ENCODE data around the gene COL19A1.

DNA sequence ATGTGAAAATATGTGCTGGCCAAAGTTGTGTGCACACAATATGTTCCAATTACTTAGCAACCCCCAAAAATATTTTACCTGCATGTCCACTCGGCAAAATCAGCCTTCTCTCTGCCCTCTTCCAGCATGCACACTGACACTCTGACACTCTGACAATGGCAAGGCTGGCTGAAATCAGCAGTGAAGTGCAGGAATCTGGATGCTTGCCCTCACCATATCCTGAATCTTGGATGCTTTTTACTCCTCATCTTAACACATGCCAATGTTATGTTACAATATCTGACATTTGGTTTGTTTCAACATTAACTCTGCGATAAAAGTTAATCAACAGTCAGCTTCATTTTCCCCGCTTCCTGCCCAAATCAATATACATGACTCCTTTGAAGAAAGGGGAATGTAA is 233.4 kb downstream of the COL19A1 start:
- TF ChIP-seq, protein P1, sequence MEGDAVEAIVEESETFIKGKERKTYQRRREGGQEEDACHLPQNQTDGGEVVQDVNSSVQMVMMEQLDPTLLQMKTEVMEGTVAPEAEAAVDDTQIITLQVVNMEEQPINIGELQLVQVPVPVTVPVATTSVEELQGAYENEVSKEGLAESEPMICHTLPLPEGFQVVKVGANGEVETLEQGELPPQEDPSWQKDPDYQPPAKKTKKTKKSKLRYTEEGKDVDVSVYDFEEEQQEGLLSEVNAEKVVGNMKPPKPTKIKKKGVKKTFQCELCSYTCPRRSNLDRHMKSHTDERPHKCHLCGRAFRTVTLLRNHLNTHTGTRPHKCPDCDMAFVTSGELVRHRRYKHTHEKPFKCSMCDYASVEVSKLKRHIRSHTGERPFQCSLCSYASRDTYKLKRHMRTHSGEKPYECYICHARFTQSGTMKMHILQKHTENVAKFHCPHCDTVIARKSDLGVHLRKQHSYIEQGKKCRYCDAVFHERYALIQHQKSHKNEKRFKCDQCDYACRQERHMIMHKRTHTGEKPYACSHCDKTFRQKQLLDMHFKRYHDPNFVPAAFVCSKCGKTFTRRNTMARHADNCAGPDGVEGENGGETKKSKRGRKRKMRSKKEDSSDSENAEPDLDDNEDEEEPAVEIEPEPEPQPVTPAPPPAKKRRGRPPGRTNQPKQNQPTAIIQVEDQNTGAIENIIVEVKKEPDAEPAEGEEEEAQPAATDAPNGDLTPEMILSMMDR (IDR thresholded peaks at IDR 0.05): no peak
- TF ChIP-seq POLR2A (IDR thresholded peaks at IDR 0.05): no peak
- no peak for TF ChIP-seq POLR2AphosphoS5 (IDR thresholded peaks at IDR 0.05)

Data from breast epithelium (tissue), 3 donors.